ENCODE results near the gene MITF. TPM values are rescaled to one million over a fixed set of nuclear protein-coding genes. Genes with fewer than 3 reads are reported as not detected.

MITF gene
- polyA plus RNA-seq, 1 donor = 2.8 TPM

GRCh38 chr3:69882560-69882959 lies 143.3 kb downstream of the MITF start:
- Histone ChIP-seq H3K4me3 (ENCODE audit: low read length) (no peak overlapping the region), H3K36me3 (ENCODE audit: control insufficient read depth, insufficient read depth, low read length) (no peaks in the 10 kb centered on the region), H3K9me3 (ENCODE audit: control insufficient read depth, low read depth, low read length) (no peaks in the 10 kb centered on the region), H3K27ac (ENCODE audit: low read length) (no peak overlapping the region), H3K27me3 (ENCODE audit: control insufficient read depth, insufficient read depth, low read length) (no peaks in the 10 kb centered on the region), H3K4me1 (ENCODE audit: control insufficient read depth, insufficient read depth, low read length) (no peaks in the 10 kb centered on the region)
- no CpG with 5 or more reads among the region's 4 CpGs for WGBS (ENCODE audit: insufficient coverage, low lambda C conversion rate)
- DNase-seq = no peak

DNA sequence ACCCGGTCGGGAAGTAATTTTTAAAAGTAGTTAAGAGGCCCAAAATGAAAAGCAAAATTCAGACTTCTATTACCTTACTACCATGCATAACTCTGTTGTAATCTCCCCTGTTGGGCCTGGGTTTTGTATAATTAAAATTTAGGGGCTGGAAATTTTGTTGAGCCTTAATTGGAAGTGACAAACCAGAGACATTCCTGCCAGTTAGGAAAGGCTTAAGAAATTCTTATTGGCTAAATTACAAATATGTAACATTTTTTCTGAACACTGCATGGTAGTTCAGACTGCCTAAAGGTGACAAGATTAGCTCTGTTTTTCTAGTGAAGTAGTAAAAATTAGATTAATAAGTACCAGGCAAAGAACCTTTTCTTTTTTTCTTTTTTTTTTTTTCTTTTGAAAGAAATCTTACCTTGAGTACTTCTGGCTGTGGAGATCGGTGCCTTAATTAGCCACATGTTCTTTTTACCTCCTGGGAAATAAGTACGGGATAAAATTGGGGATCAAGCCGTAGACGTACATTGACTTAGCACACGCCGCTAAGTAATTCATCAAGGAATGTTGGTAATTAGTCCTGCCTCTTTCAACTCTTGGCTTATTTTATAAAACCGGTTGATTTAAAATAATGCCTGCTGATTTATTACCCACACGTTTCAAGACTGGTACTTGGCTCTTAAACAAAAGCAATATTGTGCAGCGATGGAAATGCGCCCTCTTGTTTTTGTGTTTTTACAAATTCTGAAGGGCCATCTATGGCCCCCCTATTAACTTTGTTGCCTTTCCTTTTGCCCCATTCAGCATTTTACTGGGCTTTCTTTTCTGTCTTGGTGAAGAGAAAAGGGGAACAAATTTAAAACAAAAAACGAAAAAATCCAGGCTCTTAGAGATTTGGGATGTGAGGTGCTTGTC lies 149.0 kb downstream of the MITF start:
- H3K36me3 ChIP-seq (ENCODE audit: control insufficient read depth, insufficient read depth, low read length) = no peaks in the 10 kb centered on the region
- H3K4me3 ChIP-seq (ENCODE audit: low read length) = no peak overlapping the region
- no peak overlapping the region for H3K27ac ChIP-seq (ENCODE audit: low read length)
- no peaks in the 10 kb centered on the region for H3K4me1 ChIP-seq (ENCODE audit: control insufficient read depth, insufficient read depth, low read length)
- H3K9me3 ChIP-seq (ENCODE audit: control insufficient read depth, low read depth, low read length) = no peaks in the 10 kb centered on the region
- DNase-seq = no peak
- whole genome bisulfite sequencing (ENCODE audit: insufficient coverage, low lambda C conversion rate) = 86% methylated on average over 8 of the region's 13 CpGs
- no peaks in the 10 kb centered on the region for H3K27me3 ChIP-seq (ENCODE audit: control insufficient read depth, insufficient read depth, low read length)

- 100% methylated on average over 2 of the region's 3 CpGs for WGBS (ENCODE audit: insufficient coverage, low lambda C conversion rate)
- H3K36me3 ChIP-seq (ENCODE audit: control insufficient read depth, insufficient read depth, low read length) = no peaks in the 10 kb centered on the region
Observed at GRCh38 chr3:69888943-69889315, 149.7 kb downstream of the MITF start.

DNA sequence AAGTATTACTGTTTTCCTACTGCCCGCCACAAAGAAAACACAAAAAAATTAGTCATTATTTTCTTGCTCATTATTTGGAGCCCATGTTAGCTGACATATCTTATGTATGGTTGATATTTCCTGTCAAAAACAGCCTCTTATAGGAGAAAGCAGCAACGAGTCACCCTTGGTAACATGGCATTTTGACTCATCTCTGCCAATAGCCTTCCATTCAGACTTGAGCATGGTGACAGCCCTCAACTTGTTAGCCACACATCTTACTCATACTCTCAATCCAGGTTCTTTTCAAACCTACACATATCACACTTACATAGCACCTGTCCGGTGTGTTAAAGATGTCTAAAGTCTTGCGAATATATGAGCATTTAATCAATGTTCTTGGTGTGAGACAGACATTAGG lies 150.8 kb downstream of the MITF start:
- H3K4me3 ChIP-seq (ENCODE audit: low read length) = no peak overlapping the region
- DNase-seq = no peak
- H3K9me3 ChIP-seq (ENCODE audit: control insufficient read depth, low read depth, low read length) = no peaks in the 10 kb centered on the region
- H3K27ac ChIP-seq (ENCODE audit: low read length) = no peak overlapping the region
- H3K36me3 ChIP-seq (ENCODE audit: control insufficient read depth, insufficient read depth, low read length) = no peaks in the 10 kb centered on the region
- no peaks in the 10 kb centered on the region for H3K27me3 ChIP-seq (ENCODE audit: control insufficient read depth, insufficient read depth, low read length)
- no peaks in the 10 kb centered on the region for H3K4me1 ChIP-seq (ENCODE audit: control insufficient read depth, insufficient read depth, low read length)
- WGBS (ENCODE audit: insufficient coverage, low lambda C conversion rate) = 100% methylated on average over 1 of the region's 4 CpGs

More at GRCh38 chr3:69888943-69889315, 149.7 kb downstream of the MITF start:
- Histone ChIP-seq H3K4me1 (ENCODE audit: control insufficient read depth, insufficient read depth, low read length) (no peaks in the 10 kb centered on the region), H3K4me3 (ENCODE audit: low read length) (no peak overlapping the region), H3K27me3 (ENCODE audit: control insufficient read depth, insufficient read depth, low read length) (no peaks in the 10 kb centered on the region), H3K27ac (ENCODE audit: low read length) (no peak overlapping the region), H3K9me3 (ENCODE audit: control insufficient read depth, low read depth, low read length) (no peaks in the 10 kb centered on the region)
- no peak for DNase-seq

- H3K36me3 ChIP-seq (ENCODE audit: control insufficient read depth, insufficient read depth, low read length) = no peaks in the 10 kb centered on the region
- no peak overlapping the region for H3K27ac ChIP-seq (ENCODE audit: low read length)
- H3K27me3 ChIP-seq (ENCODE audit: control insufficient read depth, insufficient read depth, low read length) = no peaks in the 10 kb centered on the region
- 90% methylated on average over 2 of the region's 2 CpGs for WGBS (ENCODE audit: insufficient coverage, low lambda C conversion rate)
- H3K9me3 ChIP-seq (ENCODE audit: control insufficient read depth, low read depth, low read length) = no peaks in the 10 kb centered on the region
- no peaks in the 10 kb centered on the region for H3K4me1 ChIP-seq (ENCODE audit: control insufficient read depth, insufficient read depth, low read length)
- no peak overlapping the region for H3K4me3 ChIP-seq (ENCODE audit: low read length)
- DNase-seq = no peak
Observed at GRCh38 chr3:69890691-69891090, 151.4 kb downstream of the MITF start.

GRCh38 chr3:69892706-69893105 lies 153.4 kb downstream of the MITF start:
- H3K4me1 ChIP-seq (ENCODE audit: control insufficient read depth, insufficient read depth, low read length) = no peaks in the 10 kb centered on the region
- H3K9me3 ChIP-seq (ENCODE audit: control insufficient read depth, low read depth, low read length) = no peaks in the 10 kb centered on the region
- H3K36me3 ChIP-seq (ENCODE audit: control insufficient read depth, insufficient read depth, low read length) = no peaks in the 10 kb centered on the region
- H3K27me3 ChIP-seq (ENCODE audit: control insufficient read depth, insufficient read depth, low read length) = no peaks in the 10 kb centered on the region
- 93% methylated on average over 2 of the region's 4 CpGs for whole genome bisulfite sequencing (ENCODE audit: insufficient coverage, low lambda C conversion rate)
- no peak overlapping the region for H3K4me3 ChIP-seq (ENCODE audit: low read length)
- DNase-seq = no peak
- H3K27ac ChIP-seq (ENCODE audit: low read length) = no peak overlapping the region

GRCh38 chr3:69893274-69893673 lies 154.0 kb downstream of the MITF start:
- no peak overlapping the region for H3K27ac ChIP-seq (ENCODE audit: low read length)
- H3K9me3 ChIP-seq (ENCODE audit: control insufficient read depth, low read depth, low read length) = no peaks in the 10 kb centered on the region
- no peaks in the 10 kb centered on the region for H3K36me3 ChIP-seq (ENCODE audit: control insufficient read depth, insufficient read depth, low read length)
- no peaks in the 10 kb centered on the region for H3K27me3 ChIP-seq (ENCODE audit: control insufficient read depth, insufficient read depth, low read length)
- H3K4me3 ChIP-seq (ENCODE audit: low read length) = no peak overlapping the region
- no CpG with 5 or more reads among the region's 4 CpGs for WGBS (ENCODE audit: insufficient coverage, low lambda C conversion rate)
- no peak for DNase-seq
- no peaks in the 10 kb centered on the region for H3K4me1 ChIP-seq (ENCODE audit: control insufficient read depth, insufficient read depth, low read length)

DNA sequence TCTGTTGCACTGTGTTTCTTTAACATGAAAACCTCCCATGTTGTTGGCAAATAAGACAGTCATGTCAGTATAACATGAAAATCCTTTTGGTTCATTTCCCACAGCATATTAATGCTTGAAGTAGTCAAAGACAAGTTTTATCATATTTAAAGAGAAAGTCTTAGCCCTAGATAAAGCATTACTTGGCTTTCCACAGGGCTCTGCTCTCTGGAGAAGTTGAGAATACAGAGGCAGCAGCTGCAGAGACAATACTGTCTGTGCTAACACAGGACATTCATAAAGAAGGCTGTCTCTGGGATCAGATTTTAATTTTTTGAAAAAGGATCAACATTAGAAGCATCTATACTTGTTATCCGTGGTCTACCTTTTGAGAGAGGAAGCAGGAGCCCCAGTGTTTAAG lies 156.8 kb downstream of the MITF start:
- 67% methylated on average over 1 of the region's 1 CpG for WGBS (ENCODE audit: insufficient coverage, low lambda C conversion rate)
- Histone ChIP-seq H3K4me1 (ENCODE audit: control insufficient read depth, insufficient read depth, low read length) (no peaks in the 10 kb centered on the region), H3K36me3 (ENCODE audit: control insufficient read depth, insufficient read depth, low read length) (no peaks in the 10 kb centered on the region), H3K9me3 (ENCODE audit: control insufficient read depth, low read depth, low read length) (no peaks in the 10 kb centered on the region), H3K4me3 (ENCODE audit: low read length) (no peak overlapping the region), H3K27me3 (ENCODE audit: control insufficient read depth, insufficient read depth, low read length) (no peaks in the 10 kb centered on the region), H3K27ac (ENCODE audit: low read length) (no peak overlapping the region)
- no peak for DNase-seq

- H3K27ac ChIP-seq (ENCODE audit: low read length) = no peak overlapping the region
- H3K36me3 ChIP-seq (ENCODE audit: control insufficient read depth, insufficient read depth, low read length) = no peaks in the 10 kb centered on the region
- no peaks in the 10 kb centered on the region for H3K4me1 ChIP-seq (ENCODE audit: control insufficient read depth, insufficient read depth, low read length)
- no peak for DNase-seq
- WGBS (ENCODE audit: insufficient coverage, low lambda C conversion rate) = no CpG with 5 or more reads among the region's 1 CpG
- H3K27me3 ChIP-seq (ENCODE audit: control insufficient read depth, insufficient read depth, low read length) = no peaks in the 10 kb centered on the region
- no peak overlapping the region for H3K4me3 ChIP-seq (ENCODE audit: low read length)
- H3K9me3 ChIP-seq (ENCODE audit: control insufficient read depth, low read depth, low read length) = no peaks in the 10 kb centered on the region
Observed at GRCh38 chr3:69900331-69900730, 161.1 kb downstream of the MITF start.

- DNase-seq = no peak
- no CpG with 5 or more reads among the region's 1 CpG for WGBS (ENCODE audit: insufficient coverage, low lambda C conversion rate)
- H3K27ac ChIP-seq (ENCODE audit: low read length) = no peak overlapping the region
Observed at GRCh38 chr3:69901802-69902201, 162.5 kb downstream of the MITF start.

DNA sequence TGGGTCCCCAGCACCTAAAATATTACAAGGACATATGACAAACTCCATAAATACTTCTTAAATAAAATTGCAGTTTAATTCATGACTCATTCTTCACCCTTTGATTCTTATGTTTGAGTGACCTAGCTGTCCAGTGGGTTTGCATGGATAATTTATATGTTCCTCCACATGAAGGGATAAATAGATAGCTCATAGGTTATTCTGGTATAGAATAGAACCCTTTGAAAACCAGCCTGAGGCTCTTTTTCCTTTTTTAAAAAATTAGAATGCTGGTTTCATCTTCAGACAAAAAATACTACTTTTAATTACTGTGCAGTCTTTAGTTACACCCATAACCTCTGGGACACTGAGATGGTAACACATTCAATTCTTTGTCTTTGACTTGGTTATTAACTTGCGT lies 163.1 kb downstream of the MITF start:
- no peak for DNase-seq
- no peaks in the 10 kb centered on the region for H3K27me3 ChIP-seq (ENCODE audit: control insufficient read depth, insufficient read depth, low read length)
- WGBS (ENCODE audit: insufficient coverage, low lambda C conversion rate) = no CpG with 5 or more reads among the region's 1 CpG
- H3K9me3 ChIP-seq (ENCODE audit: control insufficient read depth, low read depth, low read length) = no peaks in the 10 kb centered on the region
- no peak overlapping the region for H3K4me3 ChIP-seq (ENCODE audit: low read length)
- H3K4me1 ChIP-seq (ENCODE audit: control insufficient read depth, insufficient read depth, low read length) = no peaks in the 10 kb centered on the region
- no peak overlapping the region for H3K27ac ChIP-seq (ENCODE audit: low read length)
- H3K36me3 ChIP-seq (ENCODE audit: control insufficient read depth, insufficient read depth, low read length) = no peaks in the 10 kb centered on the region

More at GRCh38 chr3:69901802-69902201, 162.5 kb downstream of the MITF start:
- Histone ChIP-seq H3K4me3 (ENCODE audit: low read length) (no peak overlapping the region), H3K4me1 (ENCODE audit: control insufficient read depth, insufficient read depth, low read length) (no peaks in the 10 kb centered on the region), H3K9me3 (ENCODE audit: control insufficient read depth, low read depth, low read length) (no peaks in the 10 kb centered on the region), H3K36me3 (ENCODE audit: control insufficient read depth, insufficient read depth, low read length) (no peaks in the 10 kb centered on the region), H3K27me3 (ENCODE audit: control insufficient read depth, insufficient read depth, low read length) (no peaks in the 10 kb centered on the region)
